Gastrocnemius medialis (tissue), 4 donors: Measurements from ENCODE around the gene ARL8B.

Experiments used
- CTCF ChIP-seq, 5 experiments: fragments of 450-650 bp in 3 of 5; fragments of 200-600 bp in 2 of 5; sonication (generic) in 2 of 5; IDR thresholded peaks in 4 of 5; conservative IDR thresholded peaks in 1 of 5; 1 replicate in 4 of 5; 2 replicates in 1 of 5; pipeline ENCODE4 v1.5.1; 2016 to 2019; ENCODE audit warnings: antibody characterized with exemption in 5 of 5, mild to moderate bottlenecking in 3 of 5, moderate library complexity in 3 of 5
- POLR2A ChIP-seq, 2 donors: fragments of 450-650 bp; IDR thresholded peaks; one replicate each; pipeline ENCODE4 v1.6.1; 2017; ENCODE audit warnings: antibody characterized with exemption in 2 of 2, mild to moderate bottlenecking in 2 of 2, moderate library complexity in 2 of 2

- no peak for TF ChIP-seq POLR2A (IDR thresholded peaks at IDR 0.05)
- TF ChIP-seq CTCF (IDR thresholded peaks at IDR 0.05 in 4 of 5, conservative IDR thresholded peaks at IDR 0.05 in 1 of 5) = no peak
These were observed 37.9 kb upstream of the ARL8B start for GRCh38 chr3:5084224-5084623.
